GM12892 (cell line): ENCODE measurements around the gene CFAP46.

Source experiments
- POLR2AphosphoS5 ChIP-seq: IDR thresholded peaks from 2 replicates; pipeline ENCODE4 v1.6.1; 2011; ENCODE audit warnings: low read depth, low read length, control low read depth
- TAF1 ChIP-seq: IDR thresholded peaks from 2 replicates; pipeline ENCODE4 v1.6.1; 2011; ENCODE audit warnings: low read depth, mild to moderate bottlenecking, control low read depth, low read length, borderline replicate concordance

DNA sequence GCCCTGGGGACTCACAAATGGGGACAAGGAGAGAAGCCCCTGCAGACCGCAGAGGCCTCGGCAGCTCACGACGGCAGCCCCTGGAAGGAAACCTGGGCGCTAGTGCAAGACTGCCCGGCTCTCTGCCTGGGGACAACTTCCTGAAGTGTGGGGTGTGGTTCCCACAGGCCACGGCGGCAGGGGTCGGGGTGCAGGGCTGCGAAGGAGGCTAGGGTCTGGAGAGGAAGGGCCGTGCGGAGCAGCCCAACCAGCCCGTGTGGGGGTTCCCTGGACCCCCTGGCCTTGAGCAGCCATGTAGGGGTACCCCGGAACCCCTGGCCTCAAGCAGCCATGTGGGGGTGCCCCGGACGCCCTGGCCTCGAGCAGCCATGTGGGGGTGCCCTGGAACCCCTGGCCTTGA lies 19.5 kb downstream of the CFAP46 start:
- no peak for TF ChIP-seq POLR2AphosphoS5
- TF ChIP-seq TAF1 = no peak
